ENCODE measurements around the gene ADGRG7. TPM values are rescaled to one million over a fixed set of nuclear protein-coding genes. Genes with fewer than 3 reads are reported as not detected.
"Not testable (repeated sequence)": the region's sequence is repeated elsewhere in the genome, so short reads cannot be mapped to it uniquely, and the experiment has no call there.

Gene ADGRG7
- total RNA-seq = not detected in 2 replicates

GRCh38 chr3:100609305-100609704 lies at the start of gene ADGRG7:
TSS of gene ADGRG7 (plus strand) at chr3:100609601. CDS start at chr3:100609857, 256 bp downstream.
- no peak for DNase-seq (ENCODE audit: low read depth in 2 of 2)

- DNase-seq (ENCODE audit: low read depth in 2 of 2) = no peak
These were observed 49.0 kb upstream of the ADGRG7 start for GRCh38 chr3:100560426-100560825.

GRCh38 chr3:100561459-100562158 lies 47.8 kb upstream of the ADGRG7 start:
- DNase-seq (ENCODE audit: low read depth in 2 of 2) = peak; percentile 2 to 20

- DNase-seq (ENCODE audit: low read depth in 2 of 2) = no peak
These were observed 47.1 kb upstream of the ADGRG7 start for GRCh38 chr3:100562224-100562857.

GRCh38 chr3:100563228-100563627 lies 46.2 kb upstream of the ADGRG7 start:
- DNase-seq (ENCODE audit: low read depth in 2 of 2) = no peak

GRCh38 chr3:100563652-100564211 lies 45.7 kb upstream of the ADGRG7 start:
- peak in 1 of 2 donors; percentile 0 for DNase-seq (ENCODE audit: low read depth in 2 of 2)

GRCh38 chr3:100570811-100571210 lies 38.6 kb upstream of the ADGRG7 start:
- DNase-seq (ENCODE audit: low read depth in 2 of 2) = no peak

- no peak for DNase-seq (ENCODE audit: low read depth in 2 of 2)
These were observed 34.9 kb upstream of the ADGRG7 start for GRCh38 chr3:100574536-100574935.

GRCh38 chr3:100575704-100576103 lies 33.7 kb upstream of the ADGRG7 start:
- DNase-seq (ENCODE audit: low read depth in 2 of 2) = no peak

GRCh38 chr3:100577382-100578008 lies 31.9 kb upstream of the ADGRG7 start:
- no peak for DNase-seq (ENCODE audit: low read depth in 2 of 2)

- no peak for DNase-seq (ENCODE audit: low read depth in 2 of 2)
These were observed 30.8 kb upstream of the ADGRG7 start for GRCh38 chr3:100578646-100579045.

- no peak for DNase-seq (ENCODE audit: low read depth in 2 of 2)
These were observed 29.3 kb upstream of the ADGRG7 start for GRCh38 chr3:100580147-100580546.

- DNase-seq (ENCODE audit: low read depth in 2 of 2) = no peak
These were observed 27.8 kb upstream of the ADGRG7 start for GRCh38 chr3:100581650-100582049.

- not testable (repeated sequence) for DNase-seq (ENCODE audit: low read depth in 2 of 2)
These were observed 27.2 kb upstream of the ADGRG7 start for GRCh38 chr3:100582157-100582556.

- DNase-seq (ENCODE audit: low read depth in 2 of 2) = no peak
These were observed 25.2 kb upstream of the ADGRG7 start for GRCh38 chr3:100584101-100584660.

- DNase-seq (ENCODE audit: low read depth in 2 of 2) = no peak
These were observed 22.6 kb upstream of the ADGRG7 start for GRCh38 chr3:100586832-100587231.

- DNase-seq (ENCODE audit: low read depth in 2 of 2) = no peak
These were observed 21.1 kb upstream of the ADGRG7 start for GRCh38 chr3:100588251-100588650.

- peak; percentile 75 to 82 for DNase-seq (ENCODE audit: low read depth in 2 of 2)
These were observed 19.1 kb upstream of the ADGRG7 start for GRCh38 chr3:100590114-100590839.

- no peak for DNase-seq (ENCODE audit: low read depth in 2 of 2)
These were observed 18.6 kb upstream of the ADGRG7 start for GRCh38 chr3:100590840-100591147.

GRCh38 chr3:100591411-100591810 lies 18.0 kb upstream of the ADGRG7 start:
- no peak for DNase-seq (ENCODE audit: low read depth in 2 of 2)

- peak; percentile 12 to 63 for DNase-seq (ENCODE audit: low read depth in 2 of 2)
These were observed 9.0 kb upstream of the ADGRG7 start for GRCh38 chr3:100600181-100601042.
